GF-D8 (cell line): ENCODE data around the gene TAGAP.
"Not testable (repeated sequence)": the region's sequence is repeated elsewhere in the genome, so short reads cannot be mapped to it uniquely, and the experiment has no call there.

Experiments
- DNase-seq: peaks from one replicate; lab custom pipeline; 2025; lab: John Stamatoyannopoulos, UW

Gene TAGAP

GRCh38 chr6:159043947-159044346 is 844 bp downstream of the TAGAP start:
- DNase-seq, result no peak

GRCh38 chr6:159043251-159043650 is 1.5 kb downstream of the TAGAP start:
- DNase-seq, result peak; percentile 61

- DNase-seq, result no peak
Observed at GRCh38 chr6:159042826-159043181, 2.0 kb downstream of the TAGAP start.

- peak; percentile 70 for DNase-seq
Observed at GRCh38 chr6:159042003-159042825, 2.6 kb downstream of the TAGAP start.

- no peak for DNase-seq
Observed at GRCh38 chr6:159041181-159041580, 3.6 kb downstream of the TAGAP start.

- DNase-seq, result no peak
Observed at GRCh38 chr6:159039885-159040258, 4.9 kb downstream of the TAGAP start.

- peak; percentile 98 for DNase-seq
Observed at GRCh38 chr6:159038914-159039884, 5.6 kb downstream of the TAGAP start.

- not testable (repeated sequence) for DNase-seq
Observed at GRCh38 chr6:159038318-159038717, 6.5 kb downstream of the TAGAP start.

- no peak for DNase-seq
Observed at GRCh38 chr6:159037756-159038290, 7.0 kb downstream of the TAGAP start.

- no peak for DNase-seq
Observed at GRCh38 chr6:159036673-159037072, 8.1 kb downstream of the TAGAP start.

GRCh38 chr6:159035891-159036290 is 8.9 kb downstream of the TAGAP start:
- no peak for DNase-seq

GRCh38 chr6:159033160-159034049 is 11.4 kb downstream of the TAGAP start:
- no peak for DNase-seq

GRCh38 chr6:159031846-159032245 is 12.9 kb downstream of the TAGAP start:
- no peak for DNase-seq

- DNase-seq, result no peak
Observed at GRCh38 chr6:159030168-159030567, 14.6 kb downstream of the TAGAP start.

- DNase-seq, result not testable (repeated sequence)
Observed at GRCh38 chr6:159025224-159025623, 19.6 kb downstream of the TAGAP start.

GRCh38 chr6:159023893-159024292 is 20.9 kb downstream of the TAGAP start:
- DNase-seq, result no peak

GRCh38 chr6:159020011-159020410 is 24.8 kb downstream of the TAGAP start:
- DNase-seq, result no peak

GRCh38 chr6:159017757-159018559 is 26.8 kb downstream of the TAGAP start:
- DNase-seq, result no peak

- DNase-seq, result no peak
Observed at GRCh38 chr6:159014406-159014805, 30.4 kb downstream of the TAGAP start.

- DNase-seq, result no peak
Observed at GRCh38 chr6:159013229-159013628, 31.6 kb downstream of the TAGAP start.

GRCh38 chr6:159012201-159012600 is 32.6 kb downstream of the TAGAP start:
- no peak for DNase-seq
